Measurements from ENCODE around the gene GGCT.
A peak's percentile ranks its signal among the peaks of the same experiment; 100 is the strongest.
"Not testable (repeated sequence)": the region's sequence is repeated elsewhere in the genome, so short reads cannot be mapped to it uniquely, and the experiment has no call there.

Gene GGCT
- 2.0 to 26.0 (median 6.9) reads per million in 9 experiments for total RNA-seq

GRCh38 chr7:30504301-30505173, at the start of gene GGCT:
GGCT (minus strand) TSS chr7:30504829; CDS start chr7:30504709, 120 bp downstream.
- ATAC-seq (replicated peaks): peak; percentile 96
- H3K27me3 Mint-ChIP-seq: no peaks in the 10 kb centered on the region
- peak; percentile 94 to 97 (median 96) for DNase-seq
- H3K27ac Mint-ChIP-seq: peak within 1 kb of the TSS; percentile 74 to 91
- peaks cover 21 to 39% of the 10 kb centered on the region in 2 donors for H3K4me1 Mint-ChIP-seq (ENCODE audit: low read depth in 2 of 2)
- H3K9me3 Mint-ChIP-seq: no peaks in the 10 kb centered on the region
- peaks cover 12% of the 10 kb centered on the region for H3K36me3 Mint-ChIP-seq (ENCODE audit: insufficient read depth)
- H3K4me3 Mint-ChIP-seq: peak within 1 kb of the TSS; percentile 85 to 91

GRCh38 chr7:30553546-30553945, 48.9 kb upstream of the GGCT start:
- Mint-ChIP-seq H3K27ac (no peak overlapping the region), H3K4me1 (ENCODE audit: low read depth in 2 of 2) (no peaks in the 10 kb centered on the region), H3K4me3 (no peak overlapping the region), H3K9me3 (no peaks in the 10 kb centered on the region), H3K36me3 (ENCODE audit: insufficient read depth) (peaks cover 8% of the 10 kb centered on the region), H3K27me3 (no peaks in the 10 kb centered on the region)
- DNase-seq: no peak
- ATAC-seq (replicated peaks): no peak

- no peak for ATAC-seq (replicated peaks)
- Mint-ChIP-seq H3K27ac (no peak overlapping the region), H3K4me1 (ENCODE audit: low read depth in 2 of 2) (no peaks in the 10 kb centered on the region), H3K4me3 (no peak overlapping the region), H3K36me3 (ENCODE audit: insufficient read depth) (peaks cover 8% of the 10 kb centered on the region), H3K9me3 (no peaks in the 10 kb centered on the region), H3K27me3 (no peaks in the 10 kb centered on the region)
- DNase-seq: no peak
Measured at GRCh38 chr7:30553141-30553540, 48.5 kb upstream of the GGCT start.

GRCh38 chr7:30552330-30552729, 47.7 kb upstream of the GGCT start:
- Mint-ChIP-seq H3K4me3 (no peak overlapping the region), H3K27me3 (no peaks in the 10 kb centered on the region), H3K9me3 (no peaks in the 10 kb centered on the region), H3K27ac (peak overlapping the region in 1 of 2 donors; percentile 16), H3K36me3 (ENCODE audit: insufficient read depth) (peaks cover 8% of the 10 kb centered on the region), H3K4me1 (ENCODE audit: low read depth in 2 of 2) (no peaks in the 10 kb centered on the region)
- DNase-seq (no peak), ATAC-seq (replicated peaks) (no peak)

- DNase-seq (no peak), ATAC-seq (replicated peaks) (no peak)
- Mint-ChIP-seq H3K27ac (no peak overlapping the region), H3K9me3 (no peaks in the 10 kb centered on the region), H3K27me3 (no peaks in the 10 kb centered on the region), H3K4me3 (no peak overlapping the region), H3K4me1 (ENCODE audit: low read depth in 2 of 2) (no peaks in the 10 kb centered on the region), H3K36me3 (ENCODE audit: insufficient read depth) (peaks cover 8% of the 10 kb centered on the region)
Measured at GRCh38 chr7:30549931-30550493, 45.4 kb upstream of the GGCT start.

- H3K4me3 Mint-ChIP-seq: no peak overlapping the region
- no peaks in the 10 kb centered on the region for H3K9me3 Mint-ChIP-seq
- H3K36me3 Mint-ChIP-seq (ENCODE audit: insufficient read depth): peaks cover 5% of the 10 kb centered on the region
- peak; percentile 7 to 24 (median 8) for DNase-seq
- no peak overlapping the region for H3K27ac Mint-ChIP-seq
- no peaks in the 10 kb centered on the region for H3K4me1 Mint-ChIP-seq (ENCODE audit: low read depth in 2 of 2)
- no peaks in the 10 kb centered on the region for H3K27me3 Mint-ChIP-seq
- peak; percentile 42 for ATAC-seq (replicated peaks)
Measured at GRCh38 chr7:30548845-30549244, 44.2 kb upstream of the GGCT start.

GRCh38 chr7:30546596-30546995, 42.0 kb upstream of the GGCT start:
- no peaks in the 10 kb centered on the region for H3K9me3 Mint-ChIP-seq
- H3K4me3 Mint-ChIP-seq: no peak overlapping the region
- ATAC-seq (replicated peaks): no peak
- H3K36me3 Mint-ChIP-seq (ENCODE audit: insufficient read depth): peaks cover 5% of the 10 kb centered on the region
- no peak overlapping the region for H3K27ac Mint-ChIP-seq
- no peaks in the 10 kb centered on the region for H3K27me3 Mint-ChIP-seq
- no peak for DNase-seq
- no peaks in the 10 kb centered on the region for H3K4me1 Mint-ChIP-seq (ENCODE audit: low read depth in 2 of 2)

GRCh38 chr7:30545791-30546555, 41.3 kb upstream of the GGCT start:
- Mint-ChIP-seq H3K4me1 (ENCODE audit: low read depth in 2 of 2) (no peaks in the 10 kb centered on the region), H3K27me3 (no peaks in the 10 kb centered on the region), H3K27ac (peak overlapping the region in 1 of 2 donors; percentile 23), H3K36me3 (ENCODE audit: insufficient read depth) (peaks cover 5% of the 10 kb centered on the region), H3K9me3 (no peaks in the 10 kb centered on the region), H3K4me3 (no peak overlapping the region)
- DNase-seq (no peak), ATAC-seq (replicated peaks) (no peak)

- ATAC-seq (replicated peaks) (no peak), DNase-seq (no peak)
- peak overlapping the region in 1 of 2 donors; percentile 60 for H3K27ac Mint-ChIP-seq
- H3K9me3 Mint-ChIP-seq: no peaks in the 10 kb centered on the region
- no peaks in the 10 kb centered on the region for H3K27me3 Mint-ChIP-seq
- no peaks in the 10 kb centered on the region for H3K36me3 Mint-ChIP-seq (ENCODE audit: insufficient read depth)
- no peaks in the 10 kb centered on the region for H3K4me1 Mint-ChIP-seq (ENCODE audit: low read depth in 2 of 2)
- H3K4me3 Mint-ChIP-seq: no peak overlapping the region
Measured at GRCh38 chr7:30543813-30544525, 39.3 kb upstream of the GGCT start.

- not testable (repeated sequence) for H3K27me3 Mint-ChIP-seq; H3K4me1 Mint-ChIP-seq (ENCODE audit: low read depth in 2 of 2); H3K9me3 Mint-ChIP-seq; H3K36me3 Mint-ChIP-seq (ENCODE audit: insufficient read depth); H3K4me3 Mint-ChIP-seq; ATAC-seq (replicated peaks); H3K27ac Mint-ChIP-seq; DNase-seq
Measured at GRCh38 chr7:30543115-30543514, 38.5 kb upstream of the GGCT start.

- DNase-seq (no peak), ATAC-seq (replicated peaks) (no peak)
- Mint-ChIP-seq H3K27me3 (no peaks in the 10 kb centered on the region), H3K27ac (no peak overlapping the region), H3K4me1 (ENCODE audit: low read depth in 2 of 2) (peaks cover 0 to 3% of the 10 kb centered on the region in 2 donors), H3K9me3 (no peaks in the 10 kb centered on the region), H3K4me3 (no peak overlapping the region), H3K36me3 (ENCODE audit: insufficient read depth) (peaks cover 2% of the 10 kb centered on the region)
Measured at GRCh38 chr7:30533886-30534285, 29.3 kb upstream of the GGCT start.

GRCh38 chr7:30531286-30531685, 26.7 kb upstream of the GGCT start:
- H3K36me3 Mint-ChIP-seq (ENCODE audit: insufficient read depth): peaks cover 2% of the 10 kb centered on the region
- H3K27me3 Mint-ChIP-seq: no peaks in the 10 kb centered on the region
- no peak overlapping the region for H3K27ac Mint-ChIP-seq
- H3K4me3 Mint-ChIP-seq: no peak overlapping the region
- H3K9me3 Mint-ChIP-seq: no peaks in the 10 kb centered on the region
- H3K4me1 Mint-ChIP-seq (ENCODE audit: low read depth in 2 of 2): peaks cover 0 to 3% of the 10 kb centered on the region in 2 donors
- no peak for ATAC-seq (replicated peaks)
- DNase-seq: no peak

GRCh38 chr7:30530373-30530772, 25.7 kb upstream of the GGCT start:
- peaks cover 2% of the 10 kb centered on the region for H3K36me3 Mint-ChIP-seq (ENCODE audit: insufficient read depth)
- DNase-seq (no peak), ATAC-seq (replicated peaks) (no peak)
- H3K9me3 Mint-ChIP-seq: no peaks in the 10 kb centered on the region
- no peaks in the 10 kb centered on the region for H3K27me3 Mint-ChIP-seq
- no peak overlapping the region for H3K27ac Mint-ChIP-seq
- peaks cover 0 to 3% of the 10 kb centered on the region in 2 donors for H3K4me1 Mint-ChIP-seq (ENCODE audit: low read depth in 2 of 2)
- H3K4me3 Mint-ChIP-seq: no peak overlapping the region
